Panc1 (cell line): Measurements from ENCODE around the gene IFNE.

ENCODE experiments used
- POLR2AphosphoS5 ChIP-seq: IDR thresholded peaks from 2 replicates; pipeline ENCODE4 v1.6.1; 2012; ENCODE audit warnings: mild to moderate bottlenecking, low read depth, low read length, moderate library complexity
- SIN3A ChIP-seq: IDR thresholded peaks from 2 replicates; pipeline ENCODE4 v1.6.1; 2012; ENCODE audit warnings: low read depth, mild to moderate bottlenecking, low read length, moderate library complexity, borderline replicate concordance; ENCODE audit not compliant: insufficient read depth
- TF ChIP-seq, protein P1 (sequence below): fragments of 450-650 bp; IDR thresholded peaks from 2 replicates; pipeline ENCODE4 v1.5.1; 2017; ENCODE audit warnings: mild to moderate bottlenecking

DNA sequence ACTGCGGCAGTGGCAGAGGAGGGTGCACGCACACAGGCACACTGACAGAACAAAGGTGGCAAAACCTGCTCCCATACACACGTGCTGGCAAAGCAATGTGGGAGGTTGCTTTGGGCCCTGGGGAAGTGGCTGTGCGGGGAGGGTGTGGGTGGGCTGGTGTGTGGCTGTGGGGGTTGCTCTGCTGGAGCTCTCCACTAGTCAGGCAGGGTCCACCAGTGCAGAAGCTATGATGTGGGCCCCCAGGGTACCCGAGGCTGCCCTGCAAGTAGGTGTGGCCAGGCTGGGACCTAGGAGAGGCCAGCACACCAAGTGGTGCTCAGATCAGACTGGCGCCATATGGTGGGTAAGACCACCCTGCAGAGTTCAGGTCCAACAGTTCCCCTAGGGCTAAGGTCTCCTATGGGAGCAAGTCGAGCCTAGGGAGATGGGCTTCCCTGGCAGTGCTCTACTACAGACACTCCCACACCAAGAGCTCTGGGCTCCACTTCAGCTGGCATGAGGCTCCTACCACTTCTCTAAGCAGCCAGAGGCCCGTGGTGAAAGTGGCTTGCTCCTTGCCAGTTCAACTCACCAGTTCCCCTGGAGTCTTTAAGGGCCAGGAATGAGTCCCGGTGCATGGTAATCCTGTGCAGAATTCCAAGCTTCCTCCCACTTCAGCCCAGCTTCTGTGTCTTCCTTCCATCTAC lies 46.2 kb upstream of the IFNE start:
- TF ChIP-seq, protein P1, sequence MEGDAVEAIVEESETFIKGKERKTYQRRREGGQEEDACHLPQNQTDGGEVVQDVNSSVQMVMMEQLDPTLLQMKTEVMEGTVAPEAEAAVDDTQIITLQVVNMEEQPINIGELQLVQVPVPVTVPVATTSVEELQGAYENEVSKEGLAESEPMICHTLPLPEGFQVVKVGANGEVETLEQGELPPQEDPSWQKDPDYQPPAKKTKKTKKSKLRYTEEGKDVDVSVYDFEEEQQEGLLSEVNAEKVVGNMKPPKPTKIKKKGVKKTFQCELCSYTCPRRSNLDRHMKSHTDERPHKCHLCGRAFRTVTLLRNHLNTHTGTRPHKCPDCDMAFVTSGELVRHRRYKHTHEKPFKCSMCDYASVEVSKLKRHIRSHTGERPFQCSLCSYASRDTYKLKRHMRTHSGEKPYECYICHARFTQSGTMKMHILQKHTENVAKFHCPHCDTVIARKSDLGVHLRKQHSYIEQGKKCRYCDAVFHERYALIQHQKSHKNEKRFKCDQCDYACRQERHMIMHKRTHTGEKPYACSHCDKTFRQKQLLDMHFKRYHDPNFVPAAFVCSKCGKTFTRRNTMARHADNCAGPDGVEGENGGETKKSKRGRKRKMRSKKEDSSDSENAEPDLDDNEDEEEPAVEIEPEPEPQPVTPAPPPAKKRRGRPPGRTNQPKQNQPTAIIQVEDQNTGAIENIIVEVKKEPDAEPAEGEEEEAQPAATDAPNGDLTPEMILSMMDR, result no peak
- TF ChIP-seq POLR2AphosphoS5, result no peak
- no peak for TF ChIP-seq SIN3A
